Glutamatergic neuron (in vitro differentiated cells): ENCODE results near the gene CTH. TPM values are rescaled to one million over a fixed set of nuclear protein-coding genes. Genes with fewer than 3 reads are reported as not detected.
"Not testable (repeated sequence)": the region's sequence is repeated elsewhere in the genome, so short reads cannot be mapped to it uniquely, and the experiment has no call there.

Source experiments
- DNase-seq: peaks from one replicate; pipeline ENCODE4 v3.0.0; 2022
- H3K27ac Mint-ChIP-seq: one replicate; pipeline ENCODE4 v1.8.0; 2020; ENCODE audit warnings: mild to moderate bottlenecking, mixed read lengths, inconsistent platforms; ENCODE audit not compliant: unreplicated experiment
- H3K27me3 Mint-ChIP-seq: one replicate; pipeline ENCODE4 v1.8.0; 2020; ENCODE audit warnings: mild to moderate bottlenecking, moderate library complexity, mixed read lengths, inconsistent platforms; ENCODE audit not compliant: unreplicated experiment
- H3K36me3 Mint-ChIP-seq: one replicate; pipeline ENCODE4 v1.8.0; 2020; ENCODE audit warnings: mild to moderate bottlenecking, mixed read lengths, inconsistent platforms; ENCODE audit not compliant: unreplicated experiment
- H3K4me1 Mint-ChIP-seq: one replicate; pipeline ENCODE4 v1.8.0; 2020; ENCODE audit warnings: mild to moderate bottlenecking, low read depth, mixed read lengths, inconsistent platforms; ENCODE audit not compliant: unreplicated experiment
- H3K4me3 Mint-ChIP-seq: one replicate; pipeline ENCODE4 v1.8.0; 2020; ENCODE audit warnings: mild to moderate bottlenecking, mixed read lengths, inconsistent platforms; ENCODE audit not compliant: unreplicated experiment
- H3K9me3 Mint-ChIP-seq: one replicate; pipeline ENCODE4 v1.8.0; 2020; ENCODE audit warnings: mild to moderate bottlenecking, moderate library complexity, mixed read lengths, inconsistent platforms; ENCODE audit not compliant: unreplicated experiment
- CTCF ChIP-seq: fragments of 200-600 bp; sonication (generic); IDR thresholded peaks from one replicate; pipeline ENCODE4 v1.5.0; 2021; ENCODE audit not compliant: partially characterized antibody, unreplicated experiment
- total RNA-seq: library from RNA; stranded (reverse); fragmentation: NEBNext Ultra II Directional; extraction: Animal tissue kit (Norgen Biotek cat#: 25700); gene quantifications from one replicate; pipeline ENCODE4 v1.2.1, GENCODE V29; 2021; ENCODE audit not compliant: unreplicated experiment

CTH gene
- total RNA-seq, 1 donor from 2014 or later = 7.3 TPM

- Mint-ChIP-seq H3K4me1 (peaks cover 1% of the 10 kb centered on the region), H3K27me3 (peaks cover 2% of the 10 kb centered on the region), H3K4me3 (no peak overlapping the region), H3K36me3 (no peaks in the 10 kb centered on the region), H3K27ac (no peak overlapping the region), H3K9me3 (no peaks in the 10 kb centered on the region)
- DNase-seq = no peak
- TF ChIP-seq CTCF = no peak
These were observed 1.9 kb upstream of the CTH start for GRCh38 chr1:70409136-70409535.

- H3K36me3 Mint-ChIP-seq = no peaks in the 10 kb centered on the region
- H3K4me3 Mint-ChIP-seq = peak overlapping the region; percentile 96
- H3K9me3 Mint-ChIP-seq = no peaks in the 10 kb centered on the region
- DNase-seq = no peak
- H3K27me3 Mint-ChIP-seq = no peaks in the 10 kb centered on the region
- H3K4me1 Mint-ChIP-seq = peaks cover 1% of the 10 kb centered on the region
- TF ChIP-seq CTCF = no peak
- peak overlapping the region; percentile 89 for H3K27ac Mint-ChIP-seq
These were observed 334 bp downstream of the CTH start for GRCh38 chr1:70411360-70411844.

GRCh38 chr1:70415882-70416281, 4.8 kb downstream of the CTH start:
- no peak for DNase-seq
- peaks cover 1% of the 10 kb centered on the region for H3K4me1 Mint-ChIP-seq
- H3K27ac Mint-ChIP-seq = no peak overlapping the region
- no peak for TF ChIP-seq CTCF
- no peaks in the 10 kb centered on the region for H3K36me3 Mint-ChIP-seq
- H3K4me3 Mint-ChIP-seq = no peak overlapping the region
- peaks cover 2% of the 10 kb centered on the region for H3K27me3 Mint-ChIP-seq
- H3K9me3 Mint-ChIP-seq = no peaks in the 10 kb centered on the region

GRCh38 chr1:70418973-70419734, 8.1 kb downstream of the CTH start:
- not testable (repeated sequence) for H3K27me3 Mint-ChIP-seq, H3K4me3 Mint-ChIP-seq, DNase-seq, H3K36me3 Mint-ChIP-seq, H3K4me1 Mint-ChIP-seq, H3K9me3 Mint-ChIP-seq, H3K27ac Mint-ChIP-seq

GRCh38 chr1:70420320-70420719, 9.3 kb downstream of the CTH start:
- peaks cover 2% of the 10 kb centered on the region for H3K27me3 Mint-ChIP-seq
- no peak overlapping the region for H3K27ac Mint-ChIP-seq
- no peak for TF ChIP-seq CTCF
- no peak for DNase-seq
- H3K9me3 Mint-ChIP-seq = no peaks in the 10 kb centered on the region
- no peaks in the 10 kb centered on the region for H3K36me3 Mint-ChIP-seq
- H3K4me3 Mint-ChIP-seq = no peak overlapping the region
- H3K4me1 Mint-ChIP-seq = no peaks in the 10 kb centered on the region
